ENCODE results near the gene PLPP2.

The PLPP2 gene

DNA sequence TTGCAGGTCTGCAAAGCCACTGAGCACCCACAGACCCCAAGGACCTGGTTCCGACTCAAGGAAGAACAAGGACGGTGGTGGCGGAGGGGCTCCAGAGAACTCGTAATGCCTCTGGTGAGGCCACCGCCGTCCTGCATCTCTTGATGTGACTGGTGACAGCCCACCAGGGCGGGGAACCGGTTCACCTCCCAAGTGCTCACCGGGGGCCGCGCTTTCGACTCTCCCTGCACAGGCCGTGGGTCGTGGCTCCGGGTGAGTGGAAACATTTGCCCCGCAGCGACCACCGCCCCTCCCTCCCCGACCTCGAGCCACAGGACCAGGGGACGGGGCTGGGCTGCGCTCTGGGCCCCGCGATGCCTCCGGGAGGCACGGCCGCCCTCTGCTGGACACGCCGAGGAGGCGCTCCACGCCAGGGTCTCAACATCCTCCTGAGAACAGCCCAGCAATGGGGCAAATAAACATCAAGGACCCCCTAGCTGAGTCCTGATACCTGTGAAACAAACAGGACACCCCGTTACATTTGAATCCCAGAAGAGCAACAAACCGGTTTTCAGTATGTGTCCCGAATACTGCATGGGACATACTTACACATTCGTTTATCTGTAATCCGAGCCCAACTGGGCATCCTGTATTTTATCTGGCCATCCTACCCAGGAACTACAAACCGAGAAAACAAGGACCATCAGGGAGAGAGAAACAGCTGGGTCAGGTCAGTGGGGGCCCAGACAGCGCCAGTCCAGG is 3.9 kb upstream of the PLPP2 start:
- no peak for FAIRE-seq
- DNase-seq (ENCODE audit: insufficient read length, low spot score) = peak; percentile 73

DNA sequence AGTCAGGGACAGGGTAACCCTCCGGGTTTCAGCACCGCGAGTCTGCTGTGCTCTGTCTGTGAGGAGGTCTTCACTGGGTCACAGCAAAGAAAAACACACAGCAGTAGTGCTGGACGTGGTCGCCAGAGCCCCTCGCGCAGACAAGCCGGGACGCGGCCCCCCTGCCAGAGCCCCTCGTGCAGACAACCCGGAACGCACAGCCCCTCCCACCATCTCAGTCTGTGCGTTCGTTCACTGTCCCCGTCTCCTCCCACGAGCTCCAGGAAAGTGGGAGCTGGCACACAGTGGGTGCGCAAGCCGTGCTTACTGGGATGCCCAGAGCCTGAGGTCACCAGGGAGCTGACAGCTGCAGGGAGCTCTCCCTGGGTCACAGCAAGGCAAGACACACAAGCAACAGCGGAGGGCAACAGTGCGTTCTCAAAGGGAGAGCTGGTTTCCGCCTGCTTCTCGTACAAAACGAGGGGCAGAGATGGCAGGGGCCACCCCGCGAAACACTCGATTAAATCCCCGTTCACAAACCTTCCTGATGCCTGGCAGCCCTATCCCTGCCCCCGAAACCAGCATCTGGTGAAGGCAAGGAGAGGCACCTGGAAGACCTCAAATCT is 3.2 kb upstream of the PLPP2 start:
- DNase-seq (ENCODE audit: insufficient read length, low spot score) (no peak), FAIRE-seq (no peak)

DNA sequence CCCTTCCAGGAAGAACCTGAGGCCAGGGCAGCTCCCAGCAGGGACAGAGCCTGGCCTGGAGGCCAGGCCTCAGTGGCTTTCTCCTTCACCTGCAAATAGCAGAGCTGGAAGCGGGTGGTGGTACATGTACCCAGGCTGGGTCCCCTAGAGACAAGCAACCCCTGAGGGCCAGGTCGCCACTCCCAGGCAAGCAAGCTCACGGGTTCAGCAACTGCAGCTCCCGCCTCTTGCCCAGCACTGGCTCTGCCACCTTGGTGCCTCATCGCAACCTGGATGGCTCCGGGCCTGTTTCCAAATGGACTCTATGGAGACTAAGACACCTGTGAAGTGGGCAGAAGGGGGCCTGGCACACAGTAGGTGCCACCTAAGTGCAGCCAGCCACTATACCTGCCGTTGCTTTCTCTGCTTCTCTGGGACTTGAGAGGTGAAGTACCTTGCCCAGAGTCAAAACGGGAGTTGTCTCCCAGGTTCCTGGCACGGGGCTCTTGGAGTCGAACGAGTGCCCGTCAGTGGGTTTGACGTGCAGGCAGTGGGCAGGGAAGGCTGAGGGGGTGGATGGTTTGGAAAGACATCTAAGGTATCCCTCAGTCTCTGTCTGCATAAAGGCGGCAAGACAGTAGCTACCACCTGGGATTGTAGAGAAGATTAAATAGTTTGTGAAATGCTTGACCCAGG is 2.4 kb upstream of the PLPP2 start:
- FAIRE-seq (no peak), DNase-seq (ENCODE audit: insufficient read length, low spot score) (no peak)

DNA sequence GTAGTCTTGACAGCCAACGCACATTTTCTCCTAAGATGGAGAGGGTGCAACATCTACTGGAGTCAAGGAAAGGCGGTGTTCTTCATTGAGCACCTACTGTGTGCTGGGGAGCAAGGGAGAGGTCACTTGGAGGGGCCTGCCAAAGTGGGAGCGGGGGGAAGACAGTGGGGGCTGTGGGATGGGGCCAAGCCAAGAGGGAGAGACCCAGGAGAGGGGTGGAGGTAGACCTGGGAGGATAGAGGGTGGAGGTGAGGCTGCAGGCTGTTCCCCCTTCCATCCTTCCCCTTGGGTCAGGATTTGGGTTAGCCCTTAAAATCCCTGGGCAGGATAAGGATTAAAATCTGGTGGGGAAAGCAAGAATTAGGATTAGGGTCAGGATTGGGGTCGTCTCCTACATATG is 1.7 kb upstream of the PLPP2 start:
- DNase-seq (ENCODE audit: insufficient read length, low spot score) = no peak
- FAIRE-seq = no peak

DNA sequence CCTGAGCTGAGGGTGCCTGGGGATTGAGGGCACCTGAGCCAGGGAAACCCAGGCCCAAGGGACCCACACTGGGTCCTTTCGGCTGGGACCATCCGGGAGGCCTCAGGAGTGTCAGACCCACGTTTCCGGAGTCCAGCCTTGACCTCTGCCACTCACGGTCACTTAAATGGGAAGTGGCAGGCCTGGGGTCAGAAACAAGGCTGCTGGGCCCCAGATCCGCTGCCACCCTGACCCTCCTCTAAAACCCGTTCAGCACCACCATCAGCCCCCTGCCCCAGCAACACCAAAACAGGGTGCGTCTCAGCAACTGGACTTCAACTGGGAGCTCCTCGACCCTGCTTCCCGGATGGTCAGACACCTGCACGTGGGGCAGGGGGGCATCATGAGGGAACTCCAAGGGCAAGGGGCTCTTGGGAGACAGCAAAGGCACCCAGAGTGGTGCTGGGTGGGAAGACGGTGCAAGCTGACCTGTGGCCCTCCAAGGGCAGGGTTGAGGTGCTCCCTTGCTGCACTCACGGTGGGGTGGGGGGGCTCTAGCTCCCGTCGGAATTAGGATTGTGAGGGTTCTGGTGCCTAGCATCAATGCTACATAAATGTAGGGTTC is 1.2 kb upstream of the PLPP2 start:
- no peak for FAIRE-seq
- no peak for DNase-seq (ENCODE audit: insufficient read length, low spot score)

DNA sequence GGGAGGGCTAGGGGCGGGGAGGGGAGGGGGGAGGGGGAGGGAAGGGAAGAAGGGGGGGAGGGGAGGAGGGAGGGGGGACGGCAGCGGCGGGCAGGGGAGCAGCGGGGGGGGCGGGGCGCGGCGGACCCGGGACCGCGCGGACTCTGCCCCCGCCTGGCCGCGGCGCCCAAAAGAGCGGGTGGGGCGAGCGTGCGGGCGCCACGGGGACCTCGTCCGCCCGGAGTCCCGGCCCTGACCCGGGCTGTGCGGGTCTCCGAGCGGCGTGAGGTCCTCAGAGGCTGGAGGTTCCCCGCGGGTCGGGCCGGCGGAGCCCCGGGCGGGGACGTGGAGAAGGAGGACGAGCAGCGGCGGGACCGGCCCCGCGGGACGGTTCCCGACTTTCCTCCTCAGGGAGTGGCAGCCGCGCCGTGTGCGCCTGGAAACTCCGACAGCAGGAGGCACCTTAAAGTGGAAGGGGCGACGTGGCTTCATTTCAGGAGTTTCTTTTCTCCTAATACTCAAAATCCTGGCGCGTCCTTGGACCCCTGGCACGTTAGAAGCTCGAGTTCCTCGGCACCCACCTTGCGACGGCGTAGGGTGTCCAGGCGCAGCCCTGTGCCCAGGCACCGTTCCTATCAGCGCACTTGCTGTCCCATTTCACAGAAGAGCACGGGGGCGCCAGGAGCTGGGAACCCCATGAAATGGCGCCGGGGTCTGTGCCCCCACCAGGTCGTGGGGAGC is 518 bp upstream of the PLPP2 start:
- no peak for DNase-seq (ENCODE audit: insufficient read length, low spot score)
- no peak for FAIRE-seq

DNA sequence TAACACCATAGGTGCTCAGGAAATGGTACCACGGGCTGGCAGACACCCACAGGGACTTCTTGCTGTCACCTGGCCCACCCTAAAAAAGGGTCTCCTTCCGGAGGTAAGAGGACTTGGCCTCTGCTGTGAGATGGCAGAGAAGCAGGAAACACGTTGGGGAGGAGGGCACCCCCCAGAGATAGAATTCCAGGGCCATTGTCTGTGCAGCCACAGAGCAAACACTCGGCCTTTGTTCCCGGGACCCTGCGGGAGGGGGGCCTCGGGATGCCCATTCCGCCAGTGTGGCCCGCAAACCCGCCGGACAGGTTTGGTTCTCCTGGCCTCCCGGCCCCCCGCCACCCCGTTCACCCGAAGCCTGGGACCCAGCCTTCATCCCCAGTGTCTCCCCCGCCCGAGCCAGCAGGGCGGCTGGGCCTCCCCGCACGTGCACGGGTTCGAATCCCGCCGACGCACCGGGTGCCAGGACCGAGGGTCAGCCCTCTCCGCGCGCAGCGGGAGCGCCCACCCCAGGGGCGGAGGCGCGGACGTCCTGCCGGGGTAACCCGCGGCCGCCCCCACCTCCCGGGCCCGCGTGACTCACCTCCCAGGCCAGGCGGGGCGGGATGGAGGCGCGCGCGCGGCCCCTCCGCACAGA is 714 bp downstream of the PLPP2 start:
- DNase-seq (ENCODE audit: insufficient read length, low spot score) = no peak
- no peak for FAIRE-seq

DNA sequence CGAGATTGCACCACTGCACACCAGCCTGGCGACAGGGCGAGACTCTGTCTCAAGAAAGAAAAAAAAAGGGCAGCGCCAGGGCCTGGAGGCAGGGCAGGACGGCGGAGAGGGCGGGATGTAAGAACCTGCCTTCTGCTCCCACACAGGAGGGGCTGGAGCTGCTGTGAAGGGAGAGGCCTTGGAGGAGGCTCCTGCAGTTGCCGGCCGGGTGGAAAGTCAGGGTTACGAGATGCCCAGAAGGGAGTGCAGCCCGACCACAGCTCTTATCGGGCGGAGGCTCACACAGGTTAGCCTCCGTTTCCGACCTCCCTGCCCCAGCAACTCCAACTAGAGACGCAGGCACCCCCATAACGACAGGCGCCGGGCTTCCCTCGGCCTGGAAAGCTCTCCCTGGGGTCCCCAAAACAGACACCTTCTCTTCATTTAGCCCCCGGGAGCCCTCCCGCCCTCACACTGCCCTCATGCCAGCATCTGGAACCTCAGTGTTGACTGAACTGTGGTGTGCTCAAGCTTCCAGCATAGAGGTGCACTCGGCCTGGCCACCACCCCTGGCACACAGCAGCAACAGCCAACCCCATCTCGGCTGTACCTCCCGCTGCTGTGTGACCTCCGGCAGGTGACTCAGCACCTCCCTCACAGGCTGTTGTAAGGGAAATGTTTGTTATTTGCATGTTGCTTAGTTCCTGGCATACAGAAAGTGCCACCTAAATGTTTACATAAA is 1.4 kb downstream of the PLPP2 start:
- FAIRE-seq = no peak

DNA sequence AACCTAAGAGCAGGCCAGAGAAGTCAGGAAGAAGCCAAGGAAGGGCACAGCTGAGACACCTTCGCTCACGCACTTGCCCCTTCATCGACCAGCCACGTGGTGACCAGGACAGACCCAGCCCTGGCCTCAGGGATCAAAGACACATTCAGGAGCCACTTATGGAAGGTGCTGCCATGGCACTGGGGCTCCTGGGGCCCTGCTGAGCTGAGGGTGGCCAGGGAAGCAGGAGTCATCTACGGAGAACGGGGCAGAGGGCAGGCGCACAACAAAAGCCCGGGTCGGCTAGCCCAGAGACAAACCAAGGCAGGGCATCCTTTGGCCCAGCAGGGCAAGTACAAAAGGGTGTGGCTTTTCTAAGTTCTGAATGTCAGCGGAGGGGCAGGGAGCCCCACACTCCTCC is 2.3 kb downstream of the PLPP2 start:
- DNase-seq (ENCODE audit: insufficient read length, low spot score) = no peak
- FAIRE-seq = no peak

More for the DNA sequence above, 1.4 kb downstream of the PLPP2 start:
- no peak for DNase-seq (ENCODE audit: insufficient read length, low spot score)

DNA sequence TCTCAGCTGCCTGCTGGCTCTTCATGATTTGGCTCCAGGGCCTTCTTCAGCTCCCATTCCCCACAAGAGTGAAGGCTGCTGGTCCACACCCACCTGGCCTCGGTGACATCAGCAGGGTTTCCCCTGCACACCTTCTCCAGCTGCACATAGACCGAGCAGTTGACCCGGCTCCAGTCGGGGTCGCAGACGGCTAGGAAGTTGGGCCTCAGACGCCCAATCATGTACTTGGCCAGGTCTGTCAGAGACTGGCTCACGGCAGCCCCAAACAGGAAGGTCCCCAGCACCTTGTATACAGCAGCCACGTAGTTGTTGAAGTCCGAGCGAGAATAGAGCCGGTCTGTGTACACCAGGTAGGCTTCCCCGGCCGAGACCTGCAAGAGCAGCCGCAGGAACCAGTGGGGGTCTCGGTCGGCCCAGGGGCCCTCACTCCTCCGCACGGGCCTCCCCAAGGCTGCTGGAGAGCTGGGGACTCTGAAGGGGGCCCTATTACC is 3.8 kb downstream of the PLPP2 start:
- no peak for DNase-seq (ENCODE audit: insufficient read length, low spot score)
- FAIRE-seq = no peak

DNA sequence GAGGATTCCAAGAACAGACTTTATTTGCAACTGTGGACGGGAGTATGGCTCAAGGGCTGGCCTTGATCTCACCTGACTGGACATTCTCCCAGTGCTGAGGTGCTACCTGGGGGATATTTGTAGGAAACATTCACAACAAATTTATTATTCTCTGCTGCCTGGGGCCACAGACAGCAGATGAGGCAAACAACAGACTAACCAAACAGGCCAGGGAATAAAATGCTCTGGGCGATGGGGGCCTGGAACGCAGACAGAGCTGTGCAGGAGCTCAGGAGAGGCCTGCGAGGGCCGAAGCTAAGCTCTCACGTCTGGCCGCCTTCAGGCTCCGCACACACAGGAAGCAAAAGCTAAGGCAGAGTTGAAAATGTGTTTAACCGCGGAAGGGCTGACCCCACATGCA is 7.8 kb downstream of the PLPP2 start:
- DNase-seq (ENCODE audit: insufficient read length, low spot score) = no peak
- no peak for FAIRE-seq

DNA sequence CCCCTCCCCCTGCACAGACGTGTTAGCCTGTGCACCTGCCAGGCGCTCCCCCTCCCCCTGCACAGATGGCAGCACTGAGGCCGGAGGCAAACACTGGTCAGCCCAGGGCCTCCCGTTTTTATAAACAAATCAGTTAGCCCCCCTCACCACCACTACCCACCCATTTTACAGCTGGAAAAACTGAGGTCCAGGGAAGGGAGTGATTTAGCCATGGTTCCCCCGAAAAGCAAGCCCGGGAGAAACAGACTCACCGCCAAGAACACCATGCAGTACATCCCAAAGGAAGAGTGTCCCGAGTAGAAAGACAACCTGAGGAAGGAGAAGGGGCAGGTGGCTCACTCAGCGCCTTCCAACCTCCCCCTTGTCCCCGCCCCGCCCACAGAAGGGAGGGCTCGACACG is 8.7 kb downstream of the PLPP2 start:
- FAIRE-seq = no peak
- no peak for DNase-seq (ENCODE audit: insufficient read length, low spot score)

DNA sequence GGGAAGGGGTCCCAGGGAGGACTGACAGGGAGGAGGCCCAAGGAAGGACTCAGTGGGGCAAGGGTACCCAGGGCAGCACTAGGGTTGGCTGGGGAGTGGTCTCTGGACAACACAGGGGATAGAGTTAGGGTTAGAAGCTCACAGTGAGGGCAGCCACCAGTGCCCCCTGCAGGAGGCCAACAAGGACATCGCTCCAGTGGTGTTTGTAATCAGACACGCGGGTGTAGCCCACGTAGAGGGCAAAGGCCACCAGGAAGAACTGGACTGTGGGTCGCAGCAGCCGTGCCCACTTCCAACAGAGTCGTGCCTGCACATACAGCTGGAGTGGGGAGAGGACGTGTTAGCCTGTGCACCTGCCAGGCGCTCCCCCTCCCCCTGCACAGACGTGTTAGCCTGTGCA is 9.2 kb downstream of the PLPP2 start:
- DNase-seq (ENCODE audit: insufficient read length, low spot score) = no peak
- FAIRE-seq = no peak

DNA sequence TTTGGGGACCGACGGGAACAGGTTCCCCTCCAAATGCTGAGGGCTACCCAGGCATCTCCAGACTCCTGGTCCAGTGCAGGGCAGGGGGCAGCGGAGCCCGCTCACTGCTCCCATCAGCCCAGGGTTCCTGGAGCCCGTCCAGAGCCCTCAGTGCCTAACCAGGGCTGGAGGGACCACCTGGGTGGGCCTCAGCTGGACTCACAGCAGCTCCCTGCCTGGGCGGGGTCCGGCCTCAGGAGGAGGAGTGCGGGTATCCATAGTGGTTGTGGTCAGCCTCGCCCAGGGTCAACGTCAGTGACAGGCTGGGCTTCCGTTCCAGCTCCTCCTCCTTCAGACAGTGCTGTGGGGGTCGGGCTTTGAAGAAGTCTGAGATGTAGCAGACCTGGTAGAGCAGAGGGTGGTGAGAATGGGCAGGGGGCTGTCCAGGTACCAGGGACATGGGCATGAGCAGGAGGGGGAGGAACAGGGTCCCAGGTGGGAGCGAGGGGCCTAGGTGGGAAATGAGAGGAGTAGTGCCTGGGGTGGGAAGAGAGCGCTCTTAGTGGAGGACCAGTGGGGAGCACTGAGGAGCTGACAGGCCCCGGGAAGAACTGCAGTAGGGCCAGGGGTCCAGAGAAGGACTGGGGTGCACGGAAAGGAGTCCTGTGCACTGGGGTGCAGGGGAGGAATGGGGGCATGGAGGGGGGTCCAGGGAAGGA is 9.9 kb downstream of the PLPP2 start:
- DNase-seq (ENCODE audit: insufficient read length, low spot score) (no peak), FAIRE-seq (no peak)

DNA sequence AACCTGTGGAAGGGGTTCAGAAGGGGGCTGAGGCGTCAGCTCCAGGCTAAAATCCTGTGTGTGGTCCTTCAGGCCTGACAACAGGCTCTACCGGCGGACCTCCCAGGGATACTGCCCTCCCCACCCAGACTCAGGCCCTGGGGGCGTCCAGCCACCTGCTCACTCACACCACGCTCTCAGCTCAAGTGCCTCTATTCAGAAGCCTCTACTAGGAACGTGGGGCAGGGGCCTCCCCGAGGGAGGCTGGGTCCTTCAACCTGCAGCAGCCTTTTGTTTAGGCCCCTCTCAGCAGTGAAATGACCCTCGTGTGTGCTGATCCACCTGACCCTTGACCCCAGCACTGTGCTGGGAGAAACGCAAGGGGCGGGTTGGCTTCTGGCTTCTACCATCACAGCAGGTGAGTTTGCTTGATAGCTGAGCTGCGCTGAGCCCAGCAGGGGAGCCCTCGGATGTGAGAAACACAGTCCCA is 10.6 kb downstream of the PLPP2 start:
- DNase-seq (ENCODE audit: insufficient read length, low spot score) (no peak), FAIRE-seq (no peak)

DNA sequence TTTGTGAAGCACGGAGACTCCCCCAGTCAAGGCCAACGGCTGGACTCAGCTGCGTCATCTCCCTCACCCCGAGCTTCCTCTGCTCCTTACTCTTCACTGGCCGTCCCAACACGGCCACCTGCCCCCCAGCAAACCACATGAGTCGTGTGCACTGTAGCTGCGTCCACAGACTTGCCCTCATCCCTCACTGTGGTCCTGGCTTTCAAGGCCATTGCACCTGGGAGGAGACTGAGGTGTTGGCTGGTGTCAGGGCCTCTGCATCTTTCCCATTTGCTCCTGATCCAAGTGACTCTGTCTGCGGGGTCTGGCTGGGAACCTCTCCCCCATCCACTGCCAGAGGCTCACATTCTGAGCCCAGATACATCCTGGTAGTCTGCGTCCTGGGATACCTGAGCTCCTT is 11.5 kb downstream of the PLPP2 start:
- DNase-seq (ENCODE audit: insufficient read length, low spot score) (no peak), FAIRE-seq (no peak)

DNA sequence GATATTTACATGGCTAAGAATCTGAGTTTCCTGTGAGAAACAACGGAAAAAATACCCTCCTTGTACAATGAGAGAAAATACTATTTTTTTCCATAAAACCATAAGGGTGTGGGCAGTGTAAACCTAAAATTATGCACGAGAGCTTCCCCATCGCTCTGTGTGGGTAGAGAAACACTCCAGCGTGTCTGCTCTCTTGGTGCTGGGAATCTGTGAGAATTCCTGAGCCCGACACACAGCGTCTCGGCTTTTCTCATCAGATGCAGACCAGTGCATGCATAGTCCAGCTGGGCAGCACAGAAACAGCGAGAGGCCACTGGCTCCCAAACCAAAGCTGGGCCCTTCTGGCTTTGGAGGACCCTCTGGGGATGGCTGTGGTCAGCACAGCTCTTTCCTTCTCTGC is 12.0 kb downstream of the PLPP2 start:
- FAIRE-seq (no peak), DNase-seq (ENCODE audit: insufficient read length, low spot score) (no peak)

DNA sequence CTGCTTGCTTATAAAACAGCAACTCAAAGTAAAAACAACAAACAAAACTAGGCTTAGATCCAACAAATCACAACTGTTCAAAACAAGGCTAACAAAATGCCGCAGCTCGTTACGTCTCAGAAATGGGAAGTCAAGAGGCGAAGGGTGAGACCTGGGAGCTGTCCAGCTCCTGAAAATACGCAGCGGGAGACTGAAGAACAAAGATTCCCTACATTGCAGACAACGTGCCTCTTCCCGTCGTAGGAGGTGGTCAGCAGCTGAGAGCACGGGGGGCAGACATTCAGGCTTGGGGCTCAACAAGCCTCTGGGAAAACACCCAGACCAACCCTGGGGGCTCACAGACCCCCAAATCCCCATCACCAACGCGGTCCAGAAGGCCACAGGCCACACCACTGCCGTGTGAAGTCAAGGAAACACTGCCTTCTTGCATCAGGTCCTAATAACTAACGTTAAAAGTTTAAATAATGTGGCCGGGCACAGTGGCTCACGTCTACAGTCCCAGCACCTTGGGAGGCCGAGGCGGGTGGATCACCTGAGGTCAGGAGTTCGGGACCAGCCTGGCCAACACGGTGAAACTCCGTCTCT is 13.5 kb downstream of the PLPP2 start:
- no peak for FAIRE-seq
- no peak for DNase-seq (ENCODE audit: insufficient read length, low spot score)

DNA sequence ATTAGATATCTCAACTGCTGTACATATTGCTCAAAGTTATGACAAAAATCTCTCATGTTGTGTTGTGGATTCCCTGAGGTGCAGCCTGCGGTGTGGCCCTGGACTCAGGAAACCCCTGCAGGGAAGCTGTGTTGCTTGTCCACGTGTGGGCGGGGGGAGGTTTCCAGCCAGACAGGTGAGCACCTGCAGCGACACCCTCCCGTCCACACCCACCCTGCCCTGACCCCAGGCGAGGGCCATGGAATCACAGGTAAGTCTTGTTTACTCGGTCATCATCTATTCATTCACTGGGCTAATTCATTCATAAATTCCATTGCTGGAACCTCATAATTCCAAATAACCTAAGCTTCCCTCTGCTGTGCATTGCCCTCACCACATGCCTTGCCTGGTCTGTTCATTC is 14.1 kb downstream of the PLPP2 start:
- DNase-seq (ENCODE audit: insufficient read length, low spot score) (no peak), FAIRE-seq (no peak)

All from GM19239 (cell line).